Testis (tissue), 2 donors: Measurements from ENCODE around the gene NCOR1.

Experiments used
- CTCF ChIP-seq, 3 experiments: fragments of 450-650 bp in 2 of 3; fragments of 200-600 bp in 1 of 3; sonication (generic) in 1 of 3; IDR thresholded peaks; one replicate each; pipeline ENCODE4 v1.5.1; 2016 to 2019; ENCODE audit warnings: antibody characterized with exemption in 3 of 3, mild to moderate bottlenecking in 2 of 3, moderate library complexity in 1 of 3
- POLR2A ChIP-seq: fragments of 450-650 bp; IDR thresholded peaks from one replicate; pipeline ENCODE4 v1.6.1; 2017; ENCODE audit warnings: antibody characterized with exemption, mild to moderate bottlenecking, moderate library complexity

- no peak for TF ChIP-seq POLR2A
- TF ChIP-seq CTCF (IDR thresholded peaks at IDR 0.05), result no peak
Observed at GRCh38 chr17:15981208-15981607, 234.1 kb downstream of the NCOR1 start.
